ENCODE results near the gene ARHGAP26. TPM values are rescaled to one million over a fixed set of nuclear protein-coding genes. Genes with fewer than 3 reads are reported as not detected.

ARHGAP26 gene
- total and polyA plus RNA-seq, 4 donors: 1.8 to 16.7 (median 4.1) TPM

DNA sequence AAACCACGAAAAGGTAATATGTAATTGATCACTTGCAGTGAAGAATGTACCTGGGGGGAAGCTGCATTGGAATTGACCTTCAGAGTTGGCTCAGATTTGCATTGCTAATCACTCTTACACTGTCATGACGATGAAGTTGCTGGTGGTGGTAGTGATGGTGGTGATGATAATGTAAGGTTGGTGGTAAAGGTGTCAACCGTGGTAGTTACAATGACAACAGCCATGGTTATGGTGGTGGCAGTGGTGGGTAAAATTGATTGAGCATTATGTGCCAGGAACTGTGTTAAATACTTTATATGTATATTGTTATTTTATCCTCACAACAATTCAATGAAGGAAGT is 350.9 kb downstream of the ARHGAP26 start:
- no peak for DNase-seq (ENCODE audit: low spot score)
- WGBS: 95% methylated on average over 3 of the region's 3 CpGs
- no peak for TF ChIP-seq RXRA (IDR thresholded peaks at IDR 0.05)
- no peak for TF ChIP-seq ATF3 (IDR thresholded peaks at IDR 0.05)
- TF ChIP-seq SP1 (IDR thresholded peaks at IDR 0.05): no peak
- TF ChIP-seq, protein P1, sequence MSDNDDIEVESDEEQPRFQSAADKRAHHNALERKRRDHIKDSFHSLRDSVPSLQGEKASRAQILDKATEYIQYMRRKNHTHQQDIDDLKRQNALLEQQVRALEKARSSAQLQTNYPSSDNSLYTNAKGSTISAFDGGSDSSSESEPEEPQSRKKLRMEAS (IDR thresholded peaks at IDR 0.05): no peak
- no peak for TF ChIP-seq JUND (IDR thresholded peaks at IDR 0.05)
- TF ChIP-seq CTCF (IDR thresholded peaks at IDR 0.05; ENCODE audit: low read depth, low read length, missing input control): no peak
- no peak for TF ChIP-seq EGR1 (IDR thresholded peaks at IDR 0.05; ENCODE audit: low read depth in 2 of 2)
- no peak for TF ChIP-seq ZBTB33 (IDR thresholded peaks at IDR 0.05)
- no peak for TF ChIP-seq FOXA1 (IDR thresholded peaks at IDR 0.05)
- TF ChIP-seq FOXA2 (IDR thresholded peaks at IDR 0.05): no peak
- TF ChIP-seq RAD21 (IDR thresholded peaks at IDR 0.05): no peak
- no peak for TF ChIP-seq TAF1 (conservative IDR thresholded peaks at IDR 0.05)
- no peak for TF ChIP-seq YY1 (IDR thresholded peaks at IDR 0.05)
- no peak for TF ChIP-seq NR2F2 (IDR thresholded peaks at IDR 0.05)

GRCh38 chr5:143124593-143124992 is 354.4 kb downstream of the ARHGAP26 start:
- Histone ChIP-seq H3K27me3 (ENCODE audit: control insufficient read depth in 4 of 4, insufficient read depth in 4 of 4, low read length in 3 of 4) (no peaks in the 10 kb centered on the region), H3K4me3 (ENCODE audit: low read depth in 1 of 3, low read length in 3 of 3) (no peak overlapping the region), H3K9ac (ENCODE audit: low read depth in 1 of 2, low read length in 2 of 2) (no peak overlapping the region), H3K4me1 (ENCODE audit: control insufficient read depth in 4 of 4, insufficient read depth in 4 of 4, low read length in 3 of 4) (peaks cover 0 to 7% (median 0%) of the 10 kb centered on the region in 4 donors), H3K27ac (ENCODE audit: low read depth in 1 of 2, low read length in 2 of 2) (no peak overlapping the region), H3K9me3 (ENCODE audit: control insufficient read depth in 4 of 4, low read length in 3 of 4) (no peaks in the 10 kb centered on the region), H3K36me3 (ENCODE audit: control insufficient read depth in 4 of 4, insufficient read depth in 3 of 4, low read depth in 1 of 4, low read length in 3 of 4) (peaks cover 0 to 3% (median 0%) of the 10 kb centered on the region in 4 donors)
- no peak for TF ChIP-seq FOXA1 (IDR thresholded peaks at IDR 0.05)
- no peak for TF ChIP-seq RAD21 (IDR thresholded peaks at IDR 0.05)
- TF ChIP-seq TAF1 (conservative IDR thresholded peaks at IDR 0.05): no peak
- no peak for TF ChIP-seq CTCF (IDR thresholded peaks at IDR 0.05; ENCODE audit: low read depth, low read length, missing input control)
- no peak for TF ChIP-seq HNF4A (conservative IDR thresholded peaks at IDR 0.05)
- no peak for TF ChIP-seq GABPA (IDR thresholded peaks at IDR 0.05 in 1 of 2, conservative IDR thresholded peaks at IDR 0.05 in 1 of 2)
- TF ChIP-seq FOXA2 (IDR thresholded peaks at IDR 0.05): no peak
- no peak for TF ChIP-seq RXRA (IDR thresholded peaks at IDR 0.05)
- TF ChIP-seq ZBTB33 (IDR thresholded peaks at IDR 0.05): no peak
- no peak for TF ChIP-seq SP1 (IDR thresholded peaks at IDR 0.05)
- TF ChIP-seq, protein P2, sequence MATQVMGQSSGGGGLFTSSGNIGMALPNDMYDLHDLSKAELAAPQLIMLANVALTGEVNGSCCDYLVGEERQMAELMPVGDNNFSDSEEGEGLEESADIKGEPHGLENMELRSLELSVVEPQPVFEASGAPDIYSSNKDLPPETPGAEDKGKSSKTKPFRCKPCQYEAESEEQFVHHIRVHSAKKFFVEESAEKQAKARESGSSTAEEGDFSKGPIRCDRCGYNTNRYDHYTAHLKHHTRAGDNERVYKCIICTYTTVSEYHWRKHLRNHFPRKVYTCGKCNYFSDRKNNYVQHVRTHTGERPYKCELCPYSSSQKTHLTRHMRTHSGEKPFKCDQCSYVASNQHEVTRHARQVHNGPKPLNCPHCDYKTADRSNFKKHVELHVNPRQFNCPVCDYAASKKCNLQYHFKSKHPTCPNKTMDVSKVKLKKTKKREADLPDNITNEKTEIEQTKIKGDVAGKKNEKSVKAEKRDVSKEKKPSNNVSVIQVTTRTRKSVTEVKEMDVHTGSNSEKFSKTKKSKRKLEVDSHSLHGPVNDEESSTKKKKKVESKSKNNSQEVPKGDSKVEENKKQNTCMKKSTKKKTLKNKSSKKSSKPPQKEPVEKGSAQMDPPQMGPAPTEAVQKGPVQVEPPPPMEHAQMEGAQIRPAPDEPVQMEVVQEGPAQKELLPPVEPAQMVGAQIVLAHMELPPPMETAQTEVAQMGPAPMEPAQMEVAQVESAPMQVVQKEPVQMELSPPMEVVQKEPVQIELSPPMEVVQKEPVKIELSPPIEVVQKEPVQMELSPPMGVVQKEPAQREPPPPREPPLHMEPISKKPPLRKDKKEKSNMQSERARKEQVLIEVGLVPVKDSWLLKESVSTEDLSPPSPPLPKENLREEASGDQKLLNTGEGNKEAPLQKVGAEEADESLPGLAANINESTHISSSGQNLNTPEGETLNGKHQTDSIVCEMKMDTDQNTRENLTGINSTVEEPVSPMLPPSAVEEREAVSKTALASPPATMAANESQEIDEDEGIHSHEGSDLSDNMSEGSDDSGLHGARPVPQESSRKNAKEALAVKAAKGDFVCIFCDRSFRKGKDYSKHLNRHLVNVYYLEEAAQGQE (IDR thresholded peaks at IDR 0.05): no peak
- TF ChIP-seq, protein P1 (IDR thresholded peaks at IDR 0.05): no peak
- WGBS: 89% methylated on average over 3 of the region's 3 CpGs
- no peak for DNase-seq (ENCODE audit: low spot score)

More for the DNA sequence above, 350.9 kb downstream of the ARHGAP26 start:
- no peak overlapping the region for H3K9ac ChIP-seq (ENCODE audit: low read depth in 1 of 2, low read length in 2 of 2)
- peaks cover 0 to 3% (median 0%) of the 10 kb centered on the region in 4 donors for H3K36me3 ChIP-seq (ENCODE audit: control insufficient read depth in 4 of 4, insufficient read depth in 3 of 4, low read depth in 1 of 4, low read length in 3 of 4)
- no peaks in the 10 kb centered on the region for H3K9me3 ChIP-seq (ENCODE audit: control insufficient read depth in 4 of 4, low read length in 3 of 4)
- peaks cover 0 to 5% (median 0%) of the 10 kb centered on the region in 4 donors for H3K4me1 ChIP-seq (ENCODE audit: control insufficient read depth in 4 of 4, insufficient read depth in 4 of 4, low read length in 3 of 4)
- H3K27me3 ChIP-seq (ENCODE audit: control insufficient read depth in 4 of 4, insufficient read depth in 4 of 4, low read length in 3 of 4): no peaks in the 10 kb centered on the region
- H3K27ac ChIP-seq (ENCODE audit: low read depth in 1 of 2, low read length in 2 of 2): no peak overlapping the region
- H3K4me3 ChIP-seq (ENCODE audit: low read depth in 1 of 3, low read length in 3 of 3): no peak overlapping the region

All from liver (tissue), 9 donors.